GM13977 (cell line): ENCODE measurements around the gene FHIT.

Experiments used
- DNase-seq: peaks from one replicate; pipeline ENCODE4 v3.0.0; 2012; ENCODE audit warnings: low spot score
- in situ Hi-C: fragments of 300-500 bp; cut with MboI; formaldehyde crosslinking; loops from one replicate; pipeline ENCODE4 v1.12.0; 2022; ENCODE audit warnings: low sequenced_read_pairs, low pct_unique_long_range_greater_than_20kb, mixed read lengths, inconsistent platforms; ENCODE audit not compliant: unreplicated experiment
- TF ChIP-seq, protein P1 (sequence below): IDR thresholded peaks from 2 replicates; pipeline ENCODE4 v1.5.1; 2012; ENCODE audit warnings: mild to moderate bottlenecking, control low read depth; ENCODE audit not compliant: insufficient read depth; ENCODE audit errors: extremely low read depth, missing control alignments

FHIT gene

DNA sequence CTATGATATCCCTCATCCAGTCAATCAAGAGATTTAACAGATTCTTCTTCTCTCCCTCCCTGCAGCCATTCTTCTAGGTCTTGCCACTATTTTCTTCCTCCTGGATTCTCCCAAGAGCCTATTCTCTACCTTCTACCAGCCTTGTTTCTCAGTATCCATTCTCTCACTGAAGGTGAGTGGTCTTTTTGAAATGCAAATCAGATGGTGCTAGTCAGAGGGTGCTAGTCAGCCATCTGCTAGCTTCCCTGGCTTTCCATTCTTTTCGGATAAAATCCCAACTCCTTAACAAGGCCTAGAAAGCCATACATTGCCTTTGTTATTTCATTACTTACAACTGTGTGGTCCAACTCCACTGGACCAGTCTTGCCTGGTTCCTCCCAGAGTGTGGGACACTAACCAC lies 1467.1 kb downstream of the FHIT start:
- no peak for DNase-seq
- TF ChIP-seq, protein P1, sequence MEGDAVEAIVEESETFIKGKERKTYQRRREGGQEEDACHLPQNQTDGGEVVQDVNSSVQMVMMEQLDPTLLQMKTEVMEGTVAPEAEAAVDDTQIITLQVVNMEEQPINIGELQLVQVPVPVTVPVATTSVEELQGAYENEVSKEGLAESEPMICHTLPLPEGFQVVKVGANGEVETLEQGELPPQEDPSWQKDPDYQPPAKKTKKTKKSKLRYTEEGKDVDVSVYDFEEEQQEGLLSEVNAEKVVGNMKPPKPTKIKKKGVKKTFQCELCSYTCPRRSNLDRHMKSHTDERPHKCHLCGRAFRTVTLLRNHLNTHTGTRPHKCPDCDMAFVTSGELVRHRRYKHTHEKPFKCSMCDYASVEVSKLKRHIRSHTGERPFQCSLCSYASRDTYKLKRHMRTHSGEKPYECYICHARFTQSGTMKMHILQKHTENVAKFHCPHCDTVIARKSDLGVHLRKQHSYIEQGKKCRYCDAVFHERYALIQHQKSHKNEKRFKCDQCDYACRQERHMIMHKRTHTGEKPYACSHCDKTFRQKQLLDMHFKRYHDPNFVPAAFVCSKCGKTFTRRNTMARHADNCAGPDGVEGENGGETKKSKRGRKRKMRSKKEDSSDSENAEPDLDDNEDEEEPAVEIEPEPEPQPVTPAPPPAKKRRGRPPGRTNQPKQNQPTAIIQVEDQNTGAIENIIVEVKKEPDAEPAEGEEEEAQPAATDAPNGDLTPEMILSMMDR: no peak
- in situ Hi-C loops: no loop called here

DNA sequence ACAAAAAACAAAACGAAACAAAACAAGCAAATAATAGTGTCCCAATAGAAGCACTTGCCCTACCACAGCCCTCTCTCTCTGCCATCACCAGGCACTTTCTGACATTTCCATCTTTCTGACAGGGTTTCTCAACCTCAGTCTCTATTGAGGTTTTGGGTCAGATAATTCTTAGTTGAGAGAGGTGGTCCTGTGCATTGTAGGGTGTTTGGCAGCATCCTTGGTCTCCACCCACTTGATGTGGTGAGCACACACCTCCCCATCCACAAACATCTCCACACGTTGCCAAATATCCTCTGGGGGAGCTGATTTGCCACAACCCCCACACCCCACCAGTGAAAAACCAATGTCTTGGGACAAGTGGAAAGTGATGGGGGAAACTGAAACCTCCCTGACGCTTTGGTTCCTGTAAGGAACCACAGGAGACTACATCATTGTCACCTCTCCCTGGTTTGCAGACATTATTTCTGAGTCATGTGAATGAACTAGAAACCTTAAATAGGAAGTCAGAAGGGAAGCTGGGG lies 1467.7 kb downstream of the FHIT start:
- in situ Hi-C loops: no loop called here
- DNase-seq: no peak
- TF ChIP-seq, protein P1: no peak

DNA sequence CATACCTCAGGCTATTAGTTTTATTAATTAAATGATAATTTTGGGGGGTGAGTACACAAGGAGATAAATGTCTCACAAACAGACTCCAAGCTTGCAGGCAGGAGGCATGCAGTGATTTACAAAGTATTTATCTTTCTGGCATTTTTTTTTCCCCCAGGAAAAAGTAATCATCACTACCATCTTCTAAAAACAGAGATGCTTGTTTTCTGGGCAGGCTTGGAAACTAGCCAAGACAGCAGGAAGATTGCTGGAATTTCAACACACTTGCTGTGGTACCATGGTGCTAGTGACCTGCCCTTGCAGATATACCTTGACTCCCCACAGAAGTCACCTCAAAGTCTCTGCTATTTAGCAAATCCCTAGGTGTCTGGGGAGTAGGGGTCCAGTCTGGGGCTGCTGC lies 1468.6 kb downstream of the FHIT start:
- DNase-seq: no peak
- in situ Hi-C loops: no loop called here
- TF ChIP-seq, protein P1: no peak

DNA sequence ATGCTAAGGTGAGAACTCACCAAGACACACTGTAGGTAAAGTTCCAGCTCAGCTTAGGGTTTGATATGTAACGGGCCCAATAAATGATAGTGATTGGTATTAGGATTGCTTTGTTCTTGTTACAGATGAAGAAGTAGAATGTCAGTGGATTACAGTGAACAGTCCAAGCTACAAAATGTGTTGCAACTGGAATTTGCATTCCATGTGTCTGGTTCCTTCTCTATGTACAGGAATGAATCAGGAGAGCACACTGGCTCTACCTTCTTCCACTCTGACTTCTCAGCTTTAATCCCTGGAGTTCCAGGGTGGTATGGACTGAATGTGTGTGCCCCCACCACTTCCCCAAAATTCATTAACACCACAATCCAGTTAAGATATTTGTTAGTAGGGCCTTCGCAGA lies 1471.0 kb downstream of the FHIT start:
- in situ Hi-C loops: no loop called here
- no peak for DNase-seq

DNA sequence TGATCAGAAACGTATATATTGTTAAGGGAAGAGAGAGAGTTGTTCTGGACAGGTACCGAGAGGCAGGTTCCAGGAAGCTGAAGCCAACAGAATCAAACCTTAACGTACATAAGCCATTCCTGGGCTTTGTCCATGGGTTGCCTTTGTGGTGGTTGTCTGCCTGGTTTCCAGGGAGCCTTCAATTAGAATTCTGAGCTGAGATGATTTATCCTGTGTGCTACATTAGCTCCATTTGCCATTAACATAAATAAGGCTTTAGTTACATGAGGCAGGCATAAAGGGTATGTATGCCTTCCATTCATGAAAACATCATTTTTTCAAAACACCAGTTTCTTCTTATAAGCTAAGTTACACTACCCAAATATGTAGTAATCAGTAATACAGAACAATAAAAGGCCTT lies 1472.0 kb downstream of the FHIT start:
- in situ Hi-C loops: no loop called here
- TF ChIP-seq, protein P1: no peak
- no peak for DNase-seq

More for the DNA sequence above, 1471.0 kb downstream of the FHIT start:
- TF ChIP-seq, protein P1: no peak

DNA sequence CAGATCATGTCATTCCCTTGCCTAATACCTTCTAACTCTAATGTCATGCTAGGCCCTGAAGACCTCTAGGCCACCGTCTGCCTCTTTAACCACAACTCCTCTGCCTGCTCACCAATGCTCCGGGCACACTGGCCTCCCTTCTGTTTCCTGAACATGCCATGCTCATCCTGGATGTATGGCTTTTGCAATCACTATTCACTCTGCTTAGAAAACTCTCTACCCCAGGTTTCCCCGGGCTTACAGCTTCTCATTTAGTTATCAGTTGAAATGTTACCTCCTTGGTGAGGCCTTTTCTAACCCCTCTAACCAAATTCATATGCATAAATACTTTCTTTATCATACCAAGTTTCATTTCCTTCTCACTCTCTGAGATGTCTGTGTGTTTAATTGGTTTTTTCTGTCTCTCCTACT lies 1473.6 kb downstream of the FHIT start:
- TF ChIP-seq, protein P1: no peak
- in situ Hi-C loops: no loop called here
- no peak for DNase-seq

DNA sequence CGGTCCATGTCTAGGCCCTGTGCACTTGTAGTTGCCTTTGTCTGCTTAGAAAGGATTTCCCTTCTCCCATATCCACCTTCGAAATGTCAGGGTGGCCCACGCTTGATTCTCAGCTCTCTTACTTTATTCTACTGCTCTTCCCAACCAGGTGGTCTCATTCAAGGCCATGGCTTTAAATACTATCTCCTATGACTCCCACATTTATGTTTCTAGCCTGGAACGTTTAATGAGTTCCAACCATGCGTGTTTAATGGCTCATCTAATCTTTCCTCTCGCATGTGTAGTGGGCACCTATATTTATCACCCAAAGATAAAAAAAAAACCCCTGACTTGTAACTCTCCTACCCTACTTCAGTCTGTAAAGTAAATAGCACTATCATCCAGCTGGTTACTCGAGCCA lies 1474.2 kb downstream of the FHIT start:
- in situ Hi-C loops: no loop called here
- TF ChIP-seq, protein P1: no peak

More for the DNA sequence above, 1474.2 kb downstream of the FHIT start:
- DNase-seq: no peak
